Naive B cell (primary cell): ENCODE data around the gene NXT2. TPM values are rescaled to one million over a fixed set of nuclear protein-coding genes. Genes with fewer than 3 reads are reported as not detected.
A peak's percentile ranks its signal among the peaks of the same experiment; 100 is the strongest.
"Not testable (repeated sequence)": the region's sequence is repeated elsewhere in the genome, so short reads cannot be mapped to it uniquely, and the experiment has no call there.

Experiments
- ATAC-seq, 2 donors: fragments of 150-1000 bp; cut with Tn5 transposase; 2 replicates each; pipeline ENCODE4 v1.10.0; 2021; ENCODE audit warnings: low read depth in 2 of 2, mild to moderate bottlenecking in 2 of 2, moderate library complexity in 2 of 2
- DNase-seq: peaks from one replicate; pipeline ENCODE4 v3.0.0; 2022
- H3K27ac Mint-ChIP-seq, 6 donors: one replicate each; pipeline ENCODE4 v1.8.0; 2020 to 2022; ENCODE audit warnings: mild to moderate bottlenecking in 6 of 6, mixed read lengths in 6 of 6, moderate library complexity in 5 of 6, inconsistent platforms in 2 of 6
- H3K27me3 Mint-ChIP-seq, 3 donors: one replicate each; pipeline ENCODE4 v1.8.0; 2021 to 2022; ENCODE audit warnings: mixed read lengths in 3 of 3, mild to moderate bottlenecking in 1 of 3
- H3K36me3 Mint-ChIP-seq, 2 donors: one replicate each; pipeline ENCODE4 v1.8.0; 2020 to 2022; ENCODE audit warnings: mixed read lengths in 2 of 2, inconsistent platforms in 1 of 2, mild to moderate bottlenecking in 1 of 2
- H3K4me1 Mint-ChIP-seq, 3 donors: one replicate each; pipeline ENCODE4 v1.8.0; 2020 to 2022; ENCODE audit warnings: mixed read lengths in 3 of 3, inconsistent platforms in 1 of 3, mild to moderate bottlenecking in 1 of 3, moderate library complexity in 1 of 3
- H3K4me3 Mint-ChIP-seq, 8 donors: one replicate each; pipeline ENCODE4 v1.8.0; 2020 to 2022; ENCODE audit warnings: mild to moderate bottlenecking in 8 of 8, mixed read lengths in 8 of 8, moderate library complexity in 8 of 8, inconsistent platforms in 2 of 8
- H3K9me3 Mint-ChIP-seq, 7 donors: one replicate each; pipeline ENCODE4 v1.8.0; 2020 to 2022; ENCODE audit warnings: mixed read lengths in 7 of 7, mild to moderate bottlenecking in 5 of 7, inconsistent platforms in 2 of 7, moderate library complexity in 1 of 7
- polyA plus RNA-seq, 6 donors: library from polyadenylated mRNA; unstranded; fragments of 300-500 nt; fragmentation: Illumina TruSeq; gene quantifications; one replicate each; pipeline ENCODE4 v1.2.3, GENCODE V29; 2021; ENCODE audit warnings: low read depth in 6 of 6

The NXT2 gene
- polyA plus RNA-seq, 6 donors from 2014 or later: 16.7 to 28.9 (median 23.3) TPM

GRCh38 chrX:109539007-109539406 is 2.4 kb downstream of the NXT2 start:
- not testable (repeated sequence) for H3K4me3 Mint-ChIP-seq, H3K36me3 Mint-ChIP-seq, DNase-seq, H3K27me3 Mint-ChIP-seq, H3K27ac Mint-ChIP-seq, ATAC-seq
- H3K4me1 Mint-ChIP-seq: peaks cover 3 to 12% (median 12%) of the 10 kb centered on the region in 3 donors
- peaks cover 0 to 10% (median 3%) of the 10 kb centered on the region in 7 donors for H3K9me3 Mint-ChIP-seq

DNA sequence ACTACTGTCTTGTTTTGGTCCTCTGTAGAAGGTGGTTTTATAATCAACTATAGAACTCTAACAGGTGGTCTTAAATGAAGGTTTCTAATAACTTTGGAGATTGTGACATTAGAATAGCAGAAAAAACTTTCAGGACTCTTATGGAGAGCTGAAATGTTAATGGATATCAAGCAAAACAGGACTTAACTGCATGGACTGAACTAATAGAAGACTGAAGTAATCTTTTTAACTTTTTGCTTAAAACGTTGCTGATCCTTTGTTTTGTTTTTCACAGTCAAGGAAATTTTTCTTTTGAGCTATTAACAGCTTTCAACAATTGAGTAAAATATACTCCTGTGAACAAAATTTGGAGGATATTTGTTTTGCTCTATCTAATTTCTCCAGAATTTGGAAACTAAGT is 17.2 kb downstream of the NXT2 start:
- peaks cover 0 to 37% (median 17%) of the 10 kb centered on the region in 7 donors for H3K9me3 Mint-ChIP-seq
- ATAC-seq (no peak), DNase-seq (no peak)
- H3K36me3 Mint-ChIP-seq: peaks cover 0 to 4% of the 10 kb centered on the region in 2 donors
- peaks cover 0 to 6% (median 4%) of the 10 kb centered on the region in 3 donors for H3K27me3 Mint-ChIP-seq
- H3K27ac Mint-ChIP-seq: no peak overlapping the region
- H3K4me1 Mint-ChIP-seq: no peaks in the 10 kb centered on the region
- no peak overlapping the region for H3K4me3 Mint-ChIP-seq

- Mint-ChIP-seq H3K27ac (peak overlapping the region in 1 of 6 donors; percentile 5), H3K27me3 (peaks cover 0 to 27% (median 5%) of the 10 kb centered on the region in 3 donors), H3K4me3 (peak overlapping the region in 1 of 8 donors; percentile 61)
- not testable (repeated sequence) for H3K36me3 Mint-ChIP-seq, H3K4me1 Mint-ChIP-seq, DNase-seq, ATAC-seq, H3K9me3 Mint-ChIP-seq
These were observed 39.4 kb downstream of the NXT2 start for GRCh38 chrX:109576083-109576482.

DNA sequence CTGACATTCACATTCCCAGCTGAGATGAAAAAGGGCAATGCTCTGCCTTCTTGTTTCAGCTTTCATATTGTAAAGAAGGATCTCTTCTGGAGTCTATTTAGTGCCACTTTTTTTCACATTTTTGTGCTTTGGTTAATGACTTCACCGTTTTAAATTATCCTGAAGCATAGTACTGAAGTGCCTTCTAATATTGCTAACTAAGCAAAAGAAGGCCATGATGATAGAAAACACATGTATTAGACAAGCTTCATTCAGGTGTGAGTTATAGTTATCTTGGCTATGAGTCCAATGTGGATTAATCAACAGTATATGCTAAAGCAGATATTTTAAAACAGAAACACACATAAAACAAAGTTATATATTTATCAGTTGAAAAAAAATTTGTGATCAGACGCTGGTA is 40.4 kb downstream of the NXT2 start:
- no peak overlapping the region for H3K27ac Mint-ChIP-seq
- H3K4me1 Mint-ChIP-seq: no peaks in the 10 kb centered on the region
- H3K27me3 Mint-ChIP-seq: peaks cover 0 to 37% (median 5%) of the 10 kb centered on the region in 3 donors
- no peak overlapping the region for H3K4me3 Mint-ChIP-seq
- ATAC-seq: no peak
- H3K9me3 Mint-ChIP-seq: peaks cover 0 to 7% (median 0%) of the 10 kb centered on the region in 7 donors
- DNase-seq: no peak
- no peaks in the 10 kb centered on the region for H3K36me3 Mint-ChIP-seq

GRCh38 chrX:109578916-109579315 is 42.3 kb downstream of the NXT2 start:
- DNase-seq (no peak), ATAC-seq (no peak)
- Mint-ChIP-seq H3K4me3 (no peak overlapping the region), H3K27ac (no peak overlapping the region), H3K36me3 (no peaks in the 10 kb centered on the region), H3K9me3 (peaks cover 0 to 2% (median 0%) of the 10 kb centered on the region in 7 donors), H3K27me3 (peaks cover 0 to 28% (median 0%) of the 10 kb centered on the region in 3 donors), H3K4me1 (no peaks in the 10 kb centered on the region)

- Mint-ChIP-seq H3K27ac (no peak overlapping the region), H3K36me3 (no peaks in the 10 kb centered on the region), H3K4me3 (no peak overlapping the region), H3K27me3 (peaks cover 0 to 34% (median 13%) of the 10 kb centered on the region in 3 donors), H3K4me1 (no peaks in the 10 kb centered on the region), H3K9me3 (no peaks in the 10 kb centered on the region)
- ATAC-seq (no peak), DNase-seq (no peak)
These were observed 48.8 kb downstream of the NXT2 start for GRCh38 chrX:109585488-109585887.

DNA sequence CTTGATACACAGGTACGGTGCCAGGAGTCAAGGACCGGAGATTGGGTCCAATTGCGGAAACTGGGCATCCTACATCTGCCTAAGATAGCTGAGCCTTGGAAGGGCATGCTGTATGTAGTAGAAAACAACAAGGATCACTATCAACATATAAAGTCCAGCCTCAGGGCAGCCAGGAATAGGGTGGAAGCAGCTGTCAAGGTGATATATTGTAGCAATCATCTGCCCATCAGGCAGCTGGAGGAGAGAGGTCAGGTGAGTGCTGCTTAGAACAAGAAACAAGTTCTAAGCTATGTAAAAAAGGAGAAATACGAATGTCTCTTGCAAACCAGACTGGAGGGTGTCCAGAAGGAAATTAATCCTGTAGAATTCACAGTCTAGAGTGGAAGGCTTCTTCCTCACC is 53.5 kb downstream of the NXT2 start:
- Mint-ChIP-seq H3K27ac (peak overlapping the region in 1 of 6 donors; percentile 1), H3K4me3 (no peak overlapping the region), H3K36me3 (no peaks in the 10 kb centered on the region), H3K4me1 (no peaks in the 10 kb centered on the region), H3K27me3 (peaks cover 0 to 26% (median 16%) of the 10 kb centered on the region in 3 donors), H3K9me3 (no peaks in the 10 kb centered on the region)
- no peak for ATAC-seq
- DNase-seq: no peak

Other genes with a start within 250 kb of the NXT2 start
- not detected for gene GUCY2F, start 54.8 kb upstream of the NXT2 start, polyA plus RNA-seq
- not detected for gene KCNE5, start 88.3 kb downstream of the NXT2 start, polyA plus RNA-seq
- 10 to 100 TPM in 2 of 6 donors, 1 to 10 TPM in 4; 5.4 to 12.6 (median 9.3) TPM for gene ACSL4, start 196.4 kb downstream of the NXT2 start, polyA plus RNA-seq